K562 (cell line): ENCODE data around the gene ADAMTS14. TPM values are rescaled to one million over a fixed set of nuclear protein-coding genes. Genes with fewer than 3 reads are reported as not detected.

Experiments
- CTBP1 ChIP-seq: fragments of 450-650 bp; IDR thresholded peaks from 2 replicates; pipeline ENCODE4 v1.6.1; 2016; ENCODE audit warnings: borderline replicate concordance
- GTF2A2 ChIP-seq: IDR thresholded peaks from 2 replicates; pipeline ENCODE4 v1.6.1; 2016; ENCODE audit warnings: mild to moderate bottlenecking, missing genetic modification characterization, missing compliant biosample characterization
- KAT7 ChIP-seq: sonication (generic); formaldehyde crosslinking; IDR thresholded peaks from 2 replicates; pipeline ENCODE4 v1.8.0; 2022; ENCODE audit warnings: missing genetic modification reagents, mild to moderate bottlenecking, borderline replicate concordance
- KHSRP ChIP-seq: fragments of 450-650 bp; IDR thresholded peaks from 2 replicates; pipeline ENCODE4 v1.6.1; 2017
- MCM3 ChIP-seq: fragments of 450-650 bp; IDR thresholded peaks from 2 replicates; pipeline ENCODE4 v1.6.1; 2016
- MTA3 ChIP-seq: fragments of 450-650 bp; formaldehyde crosslinking; IDR thresholded peaks from 2 replicates; pipeline ENCODE4 v1.6.1; 2017; ENCODE audit warnings: mild to moderate bottlenecking, borderline replicate concordance
- NCOA2 ChIP-seq, 2 experiments: fragments of 450-650 bp; IDR thresholded peaks; 2 replicates each; pipeline ENCODE4 v1.6.1; 2018; ENCODE audit warnings: mild to moderate bottlenecking in 2 of 2, moderate library complexity in 1 of 2; ENCODE audit not compliant: partially characterized antibody in 2 of 2
- NELFE ChIP-seq: IDR thresholded peaks from 2 replicates; pipeline ENCODE4 v1.6.1; 2011; ENCODE audit warnings: mild to moderate bottlenecking; ENCODE audit not compliant: insufficient read depth, insufficient read length
- NUFIP1 ChIP-seq: fragments of 450-650 bp; IDR thresholded peaks from 2 replicates; pipeline ENCODE4 v1.6.1; 2018; ENCODE audit not compliant: partially characterized antibody
- OTX1 ChIP-seq: fragments of 450-650 bp; formaldehyde crosslinking; IDR thresholded peaks from 2 replicates; pipeline ENCODE4 v1.4.0; 2022; ENCODE audit warnings: mild to moderate bottlenecking
- POLR2AphosphoS2 ChIP-seq: IDR thresholded peaks from 2 replicates; pipeline ENCODE4 v1.6.1; 2012; ENCODE audit warnings: low read length, improper control_type of control experiment
- POLR3G ChIP-seq: IDR thresholded peaks from 2 replicates; pipeline ENCODE4 v1.6.1; 2011; ENCODE audit not compliant: insufficient read length, insufficient replicate concordance; ENCODE audit errors: extremely low read depth
- RUNX1 ChIP-seq: sonication (generic); IDR thresholded peaks from 2 replicates; pipeline ENCODE4 v1.6.1; 2016; ENCODE audit warnings: antibody characterized with exemption, low read depth
- SMAD3 ChIP-seq: fragments of 450-650 bp; formaldehyde crosslinking; conservative IDR thresholded peaks from 2 replicates; pipeline ENCODE4 v1.4.0; 2020; ENCODE audit warnings: mild to moderate bottlenecking
- SMARCA4 ChIP-seq: fragments of 450-650 bp; IDR thresholded peaks from 2 replicates; pipeline ENCODE4 v1.6.1; 2016
- TAF7 ChIP-seq: fragments of 450-650 bp; IDR thresholded peaks from 2 replicates; pipeline ENCODE4 v1.6.1; 2016; ENCODE audit warnings: missing genetic modification characterization, missing compliant biosample characterization
- TCF7 ChIP-seq: sonication (generic); IDR thresholded peaks from 2 replicates; pipeline ENCODE4 v1.6.1; 2016; ENCODE audit warnings: antibody characterized with exemption, borderline replicate concordance
- TEAD2 ChIP-seq: fragments of 450-650 bp; IDR thresholded peaks from 2 replicates; pipeline ENCODE4 v1.6.1; 2016; ENCODE audit warnings: missing genetic modification characterization, control low read depth, missing compliant biosample characterization
- TGIF2 ChIP-seq: sonication (generic); formaldehyde crosslinking; IDR thresholded peaks from 2 replicates; pipeline ENCODE4 v1.8.1; 2022; ENCODE audit warnings: mild to moderate bottlenecking, missing genetic modification reagents, moderate library complexity
- ZC3H11A ChIP-seq: IDR thresholded peaks from 2 replicates; pipeline ENCODE4 v1.6.1; 2012; ENCODE audit warnings: low read depth, low read length, improper control_type of control experiment
- ZNF76 ChIP-seq: fragments of 250-450 bp; sonication (Bioruptor Pico); IDR thresholded peaks from 2 replicates; pipeline ENCODE4 v1.4.0; 2020; ENCODE audit warnings: mild to moderate bottlenecking, moderate library complexity, borderline replicate concordance
- polyA plus RNA-seq, 8 experiments: library from polyadenylated mRNA; depleted of rRNA in 4 of 8; stranded (reverse) in 5 of 8; unstranded in 3 of 8; fragments of >200 nt; fragmentation: Nextera tagmentation in 2 of 8; fragmentation: Illumina TruSeq in 1 of 8; extraction: Ambion mirVana in 2 of 8; extraction: Trizol in 1 of 8; gene quantifications; 2 replicates each; pipeline versions ENCODE4 v1.2.1 to v1.2.3, GENCODE V29; 2011 to 2014; ENCODE audit warnings: inconsistent platforms in 1 of 8, missing spikeins in 1 of 8
- total RNA-seq, 7 experiments: library from RNA; depleted of rRNA in 6 of 7; stranded (reverse); fragments of >200 nt in 6 of 7; fragmentation: Illumina TruSeq in 2 of 7; extraction: Trizol in 2 of 7; gene quantifications; 2 replicates each; pipeline versions ENCODE4 v1.2.1 to v1.2.3, GENCODE V29; 2011 to 2021; ENCODE audit warnings: low replicate concordance in 1 of 7
- TF ChIP-seq, protein P1 (sequence below): sonication (generic); formaldehyde crosslinking; IDR thresholded peaks from 2 replicates; pipeline ENCODE4 v1.8.1; 2023; ENCODE audit warnings: mild to moderate bottlenecking, missing genetic modification reagents
- TF ChIP-seq, protein P2 (sequence below), 2 experiments: IDR thresholded peaks; 2 replicates each; pipeline ENCODE4 v1.6.1; 2011; ENCODE audit warnings: borderline replicate concordance in 1 of 2, control low read depth in 1 of 2, low read depth in 1 of 2, low read length in 1 of 2, mild to moderate bottlenecking in 1 of 2, mixed read lengths in 1 of 2, moderate library complexity in 1 of 2; ENCODE audit not compliant: insufficient read depth in 1 of 2, insufficient read length in 1 of 2, poor library complexity in 1 of 2, severe bottlenecking in 1 of 2; ENCODE audit errors: extremely low read depth in 1 of 2
- TF ChIP-seq, protein P3 (sequence below): sonication (generic); formaldehyde crosslinking; IDR thresholded peaks from 2 replicates; pipeline ENCODE4 v1.8.0; 2022; ENCODE audit warnings: mild to moderate bottlenecking, low read depth, missing genetic modification reagents

Gene ADAMTS14
- total and polyA plus RNA-seq, 9 of the 15 experiments (the other 6 are each of a cell fraction or from before 2014, with no cell fraction given) = 0.04 to 37.4 (median 15.9) TPM

DNA sequence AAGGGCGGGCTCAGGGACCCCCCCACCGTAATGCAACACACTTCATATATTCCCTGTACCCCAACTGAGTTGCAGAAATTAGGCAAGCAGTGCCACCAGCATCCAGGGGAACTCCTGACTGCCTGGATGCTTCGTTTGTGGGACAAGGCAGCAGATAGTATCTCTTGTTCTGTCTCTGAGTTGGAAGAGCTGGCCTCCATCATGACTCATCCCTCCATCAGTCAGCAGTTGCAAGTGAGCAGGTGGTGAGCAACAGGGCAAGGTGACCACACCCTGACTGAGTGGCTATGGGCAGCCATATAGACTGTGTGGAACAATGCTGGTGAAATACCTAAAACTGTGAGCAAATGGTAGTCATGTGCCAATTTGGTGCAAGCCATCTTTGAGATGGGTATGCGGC, 22.8 kb upstream of the ADAMTS14 start (continued):
- TF ChIP-seq, protein P1, sequence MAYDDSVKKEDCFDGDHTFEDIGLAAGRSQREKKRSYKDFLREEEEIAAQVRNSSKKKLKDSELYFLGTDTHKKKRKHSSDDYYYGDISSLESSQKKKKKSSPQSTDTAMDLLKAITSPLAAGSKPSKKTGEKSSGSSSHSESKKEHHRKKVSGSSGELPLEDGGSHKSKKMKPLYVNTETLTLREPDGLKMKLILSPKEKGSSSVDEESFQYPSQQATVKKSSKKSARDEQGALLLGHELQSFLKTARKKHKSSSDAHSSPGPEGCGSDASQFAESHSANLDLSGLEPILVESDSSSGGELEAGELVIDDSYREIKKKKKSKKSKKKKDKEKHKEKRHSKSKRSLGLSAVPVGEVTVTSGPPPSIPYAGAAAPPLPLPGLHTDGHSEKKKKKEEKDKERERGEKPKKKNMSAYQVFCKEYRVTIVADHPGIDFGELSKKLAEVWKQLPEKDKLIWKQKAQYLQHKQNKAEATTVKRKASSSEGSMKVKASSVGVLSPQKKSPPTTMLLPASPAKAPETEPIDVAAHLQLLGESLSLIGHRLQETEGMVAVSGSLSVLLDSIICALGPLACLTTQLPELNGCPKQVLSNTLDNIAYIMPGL (CRISPR knock-in tag) = no peak
- TF ChIP-seq TAF7 (no peak), ZC3H11A (no peak), MCM3 (no peak), TCF7 (no peak), CTBP1 (peak; percentile 100), KHSRP (no peak), OTX1 (CRISPR knock-in tag) (no peak), SMARCA4 (peak; percentile 90), SMAD3 (CRISPR knock-in tag) (0 out of 2 replicates have a peak, but pooled peaks have one; percentile 30), POLR3G (no peak), ZNF76 (CRISPR knock-in tag) (no peak), MTA3 (peak; percentile 77), NUFIP1 (no peak), NCOA2 (IDR thresholded peaks at IDR 0.05; ENCODE audit: partially characterized antibody in 2 of 2) (no peak), KAT7 (CRISPR knock-in tag) (no peak), GTF2A2 (0 out of 2 replicates have a peak, but pooled peaks have one; percentile 8), TGIF2 (no peak), TEAD2 (no peak), RUNX1 (no peak), POLR2AphosphoS2 (no peak), NELFE (no peak)
- TF ChIP-seq, protein P2, sequence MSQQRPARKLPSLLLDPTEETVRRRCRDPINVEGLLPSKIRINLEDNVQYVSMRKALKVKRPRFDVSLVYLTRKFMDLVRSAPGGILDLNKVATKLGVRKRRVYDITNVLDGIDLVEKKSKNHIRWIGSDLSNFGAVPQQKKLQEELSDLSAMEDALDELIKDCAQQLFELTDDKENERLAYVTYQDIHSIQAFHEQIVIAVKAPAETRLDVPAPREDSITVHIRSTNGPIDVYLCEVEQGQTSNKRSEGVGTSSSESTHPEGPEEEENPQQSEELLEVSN (IDR thresholded peaks at IDR 0.05; ENCODE audit: borderline replicate concordance in 1 of 2, extremely low read depth in 1 of 2, insufficient read depth in 1 of 2, insufficient read length in 1 of 2, low read depth in 1 of 2, low read length in 1 of 2, poor library complexity in 1 of 2, severe bottlenecking in 1 of 2) = no peak
- TF ChIP-seq, protein P3, sequence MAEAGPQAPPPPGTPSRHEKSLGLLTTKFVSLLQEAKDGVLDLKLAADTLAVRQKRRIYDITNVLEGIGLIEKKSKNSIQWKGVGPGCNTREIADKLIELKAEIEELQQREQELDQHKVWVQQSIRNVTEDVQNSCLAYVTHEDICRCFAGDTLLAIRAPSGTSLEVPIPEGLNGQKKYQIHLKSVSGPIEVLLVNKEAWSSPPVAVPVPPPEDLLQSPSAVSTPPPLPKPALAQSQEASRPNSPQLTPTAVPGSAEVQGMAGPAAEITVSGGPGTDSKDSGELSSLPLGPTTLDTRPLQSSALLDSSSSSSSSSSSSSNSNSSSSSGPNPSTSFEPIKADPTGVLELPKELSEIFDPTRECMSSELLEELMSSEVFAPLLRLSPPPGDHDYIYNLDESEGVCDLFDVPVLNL (CRISPR knock-in tag) = no peak
